ENCODE results near the gene C22orf23.
A peak's percentile ranks its signal among the peaks of the same experiment; 100 is the strongest.
"Not testable (repeated sequence)": the region's sequence is repeated elsewhere in the genome, so short reads cannot be mapped to it uniquely, and the experiment has no call there.

Gene C22orf23

DNA sequence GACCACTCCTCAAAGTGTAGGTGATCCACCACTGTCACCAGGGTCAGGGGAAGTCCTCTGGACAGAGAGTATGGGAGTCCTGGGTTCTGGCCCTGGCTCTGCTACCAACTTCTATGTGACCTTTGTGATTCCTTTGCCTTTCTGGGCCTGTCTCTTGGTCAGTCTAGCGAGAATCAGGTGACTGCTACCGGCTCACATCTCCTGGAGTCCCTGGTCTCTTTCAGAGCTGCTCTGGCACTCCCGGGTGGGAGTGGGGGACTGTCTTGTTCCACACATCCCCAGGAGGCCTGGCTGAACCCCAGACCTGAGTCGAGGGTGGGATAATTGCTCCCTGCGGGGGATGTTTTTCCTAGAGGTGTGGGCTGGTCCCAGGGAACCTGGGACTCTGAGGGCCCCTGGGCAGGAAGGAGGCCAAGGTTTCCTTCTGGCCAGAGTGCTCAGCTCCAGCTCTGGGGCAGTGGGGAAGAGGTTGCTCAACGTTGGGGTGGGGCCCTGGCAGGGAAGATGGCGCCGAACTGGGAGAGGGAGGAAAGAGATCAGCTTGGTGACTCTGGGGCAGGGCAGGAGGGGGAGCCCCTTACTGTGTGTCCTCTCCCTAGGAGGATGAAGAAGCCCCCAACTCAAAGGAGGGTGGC, 28.9 kb upstream of the C22orf23 start:
- DNase-seq (ENCODE audit: low spot score), result no peak

DNA sequence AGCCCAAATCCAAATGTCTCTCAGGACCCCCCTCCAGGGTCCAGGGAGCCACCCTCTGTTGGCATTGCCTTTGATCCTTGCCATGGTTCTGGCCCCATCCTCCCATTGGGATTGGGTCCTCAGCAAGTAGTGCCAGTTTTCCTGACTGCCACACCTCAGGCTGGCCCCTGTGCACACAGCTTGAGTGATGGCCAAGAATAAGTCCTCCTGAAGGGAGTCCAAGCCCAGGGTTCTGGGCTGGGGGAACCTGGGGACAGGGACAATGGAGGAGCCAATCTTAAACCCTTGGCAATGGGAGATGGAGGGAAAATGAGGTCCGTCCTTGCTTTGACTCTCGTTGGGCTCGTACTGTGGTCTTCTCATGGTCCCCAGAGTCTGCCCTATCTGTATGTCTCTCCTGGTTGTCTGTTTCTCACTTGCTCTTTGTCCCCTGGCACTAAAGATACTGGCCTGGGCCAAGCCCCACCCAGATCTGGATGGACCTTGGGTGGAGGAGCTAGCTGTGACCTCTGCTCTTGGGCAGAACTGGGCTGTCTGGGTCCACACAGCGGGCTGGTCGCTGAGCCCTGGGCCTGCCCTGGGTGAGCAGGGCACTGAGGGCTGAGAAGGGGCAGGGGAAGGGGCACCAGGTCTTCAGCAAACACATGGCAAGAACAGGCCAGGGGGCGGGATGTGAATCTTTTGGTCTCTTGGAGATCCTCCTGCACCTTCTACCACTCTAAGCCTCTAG, 28.0 kb upstream of the C22orf23 start:
- no peak for DNase-seq (ENCODE audit: low spot score)

DNA sequence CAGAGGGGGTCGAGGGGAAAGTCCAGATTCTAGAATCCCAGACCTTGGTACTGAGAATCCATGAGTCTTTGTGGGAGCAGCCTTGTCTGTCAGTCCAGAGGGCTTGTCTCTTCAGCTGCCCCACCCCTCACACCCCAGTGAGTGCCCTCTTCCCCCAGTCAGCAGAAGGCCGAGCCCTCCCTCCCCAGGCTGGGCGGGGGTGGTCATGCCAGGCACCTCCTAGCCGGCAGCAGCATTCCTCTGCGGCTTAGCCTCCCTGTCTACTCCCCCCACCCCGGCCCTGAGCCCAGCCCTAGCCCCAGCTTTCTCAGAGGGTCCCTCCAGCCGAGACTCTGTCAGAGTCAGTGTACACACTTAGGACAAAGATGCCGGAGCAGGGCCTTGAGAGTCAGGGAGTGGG, 26.4 kb upstream of the C22orf23 start:
- peak; percentile 68 for DNase-seq (ENCODE audit: low spot score)

DNA sequence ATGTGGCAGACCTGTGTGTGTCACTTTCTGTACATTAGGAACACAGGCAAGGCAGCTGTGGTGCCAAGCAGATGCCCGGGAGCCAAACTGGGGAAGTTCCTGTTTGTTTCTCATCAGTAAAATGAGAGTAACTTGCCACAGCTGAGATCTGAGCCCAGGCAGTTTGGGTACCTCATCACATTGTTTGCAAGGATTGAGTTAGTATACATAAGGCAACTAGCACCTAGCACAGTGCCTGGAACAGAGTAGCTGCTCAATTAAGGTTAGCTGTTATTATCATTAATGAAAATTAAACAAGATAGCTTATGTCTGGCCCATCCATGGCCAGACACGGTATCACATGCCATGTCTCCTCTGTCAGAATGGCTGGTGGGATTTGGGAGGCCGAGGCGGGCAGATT, 23.1 kb upstream of the C22orf23 start:
- DNase-seq (ENCODE audit: low spot score), result no peak

DNA sequence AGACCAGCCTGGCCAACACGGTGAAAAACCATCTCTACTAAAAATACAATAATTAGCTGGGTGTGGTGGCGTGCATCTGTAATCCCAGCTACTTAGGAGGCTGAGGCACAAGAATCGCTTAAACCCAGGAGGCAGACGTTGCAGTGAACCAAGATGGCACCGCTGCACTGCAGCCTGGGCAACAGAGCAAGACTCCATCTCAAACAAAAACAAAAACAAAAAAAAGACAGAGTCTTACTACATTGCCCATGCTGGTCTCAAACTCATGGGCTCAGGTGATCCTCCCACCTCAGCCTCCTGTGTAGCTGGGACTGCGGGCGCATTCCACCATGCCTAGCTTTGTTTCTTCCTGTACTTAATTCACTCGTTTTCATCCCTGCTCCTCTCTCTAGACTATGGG, 22.6 kb upstream of the C22orf23 start:
- not testable (repeated sequence) for DNase-seq (ENCODE audit: low spot score)

DNA sequence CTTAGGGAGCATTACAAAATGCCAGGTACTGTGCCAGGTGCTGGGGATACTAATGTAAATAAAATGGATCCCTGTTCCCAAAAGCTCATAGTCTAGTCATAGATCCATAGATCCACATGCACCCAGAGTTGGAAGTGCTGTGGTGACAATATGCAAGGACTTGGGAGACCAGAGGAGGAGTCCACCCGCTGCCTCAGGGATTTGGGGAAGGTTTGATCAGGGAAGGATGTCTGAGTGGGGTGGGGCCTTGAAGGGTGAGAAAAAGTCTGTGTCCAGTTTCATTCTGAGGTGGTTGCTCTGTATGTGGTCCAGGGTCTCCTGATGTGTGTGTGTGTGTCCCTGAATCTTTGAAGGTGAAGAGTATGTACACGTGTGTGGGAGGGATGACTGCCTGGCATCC, 21.8 kb upstream of the C22orf23 start:
- DNase-seq (ENCODE audit: low spot score), result no peak

DNA sequence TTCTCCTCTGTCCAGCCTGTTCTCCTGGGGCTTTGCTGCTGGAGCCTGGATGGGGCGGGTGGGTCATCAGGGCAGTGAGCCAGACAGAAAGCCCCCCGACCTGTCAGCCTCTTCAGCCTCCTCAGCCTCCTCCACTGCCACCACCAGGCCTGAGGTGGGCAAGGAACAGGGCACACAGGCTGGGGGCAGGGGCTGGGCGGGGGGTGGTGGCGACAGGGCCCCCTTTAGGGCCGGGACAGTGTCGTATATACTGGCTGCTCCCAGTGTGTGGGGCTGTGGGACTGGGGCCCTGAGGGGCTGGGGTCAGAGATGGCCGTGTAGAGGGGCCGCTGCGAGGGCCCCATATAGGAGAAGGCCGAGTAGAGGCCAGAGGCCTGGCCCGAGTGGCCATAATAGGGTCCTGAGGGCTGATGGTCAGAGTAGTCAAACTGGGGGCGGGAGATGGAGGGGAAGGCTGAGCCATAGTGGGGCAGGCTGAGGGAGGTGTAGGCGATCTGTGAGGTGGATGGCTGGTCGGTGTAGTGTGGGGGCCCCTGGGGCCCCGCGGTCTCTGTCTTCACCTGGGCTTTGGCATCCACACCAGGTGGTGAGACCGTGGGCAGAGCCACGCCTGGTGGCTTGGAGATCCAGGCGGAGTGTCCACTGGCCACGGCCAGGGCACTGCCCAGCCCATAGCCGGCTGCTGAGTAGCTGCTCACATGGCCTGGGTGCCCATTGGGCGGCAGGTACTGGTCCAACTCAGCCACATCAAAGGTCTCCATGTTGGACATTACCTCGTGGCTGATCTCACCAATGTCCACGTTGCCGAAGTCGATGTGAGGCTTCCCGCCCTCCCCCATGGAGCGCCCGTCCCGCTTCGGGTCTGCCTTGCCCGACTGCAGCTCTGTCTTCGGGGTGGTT, 20.1 kb upstream of the C22orf23 start:
- no peak for DNase-seq (ENCODE audit: low spot score)

DNA sequence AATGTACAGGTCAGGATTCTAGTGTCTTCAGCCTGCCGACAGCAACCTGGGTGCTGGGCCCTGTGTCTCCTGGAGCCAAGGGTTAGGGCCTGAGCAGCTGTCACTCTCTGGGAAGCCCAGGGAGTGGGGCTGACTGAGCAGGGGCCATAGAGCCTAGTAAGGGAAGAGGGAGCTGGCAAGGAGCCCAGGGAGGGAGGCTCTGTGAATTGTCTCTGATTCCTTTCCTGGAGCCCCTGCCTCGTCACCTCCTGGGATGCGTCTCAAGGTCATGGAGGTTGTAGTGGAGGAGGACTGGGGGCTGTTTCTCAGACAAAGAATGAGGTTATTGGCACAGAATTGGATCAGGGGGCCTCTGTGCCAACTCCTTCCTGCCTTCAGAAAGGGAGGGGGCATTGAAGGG, 19.1 kb upstream of the C22orf23 start:
- DNase-seq (ENCODE audit: low spot score), result no peak

DNA sequence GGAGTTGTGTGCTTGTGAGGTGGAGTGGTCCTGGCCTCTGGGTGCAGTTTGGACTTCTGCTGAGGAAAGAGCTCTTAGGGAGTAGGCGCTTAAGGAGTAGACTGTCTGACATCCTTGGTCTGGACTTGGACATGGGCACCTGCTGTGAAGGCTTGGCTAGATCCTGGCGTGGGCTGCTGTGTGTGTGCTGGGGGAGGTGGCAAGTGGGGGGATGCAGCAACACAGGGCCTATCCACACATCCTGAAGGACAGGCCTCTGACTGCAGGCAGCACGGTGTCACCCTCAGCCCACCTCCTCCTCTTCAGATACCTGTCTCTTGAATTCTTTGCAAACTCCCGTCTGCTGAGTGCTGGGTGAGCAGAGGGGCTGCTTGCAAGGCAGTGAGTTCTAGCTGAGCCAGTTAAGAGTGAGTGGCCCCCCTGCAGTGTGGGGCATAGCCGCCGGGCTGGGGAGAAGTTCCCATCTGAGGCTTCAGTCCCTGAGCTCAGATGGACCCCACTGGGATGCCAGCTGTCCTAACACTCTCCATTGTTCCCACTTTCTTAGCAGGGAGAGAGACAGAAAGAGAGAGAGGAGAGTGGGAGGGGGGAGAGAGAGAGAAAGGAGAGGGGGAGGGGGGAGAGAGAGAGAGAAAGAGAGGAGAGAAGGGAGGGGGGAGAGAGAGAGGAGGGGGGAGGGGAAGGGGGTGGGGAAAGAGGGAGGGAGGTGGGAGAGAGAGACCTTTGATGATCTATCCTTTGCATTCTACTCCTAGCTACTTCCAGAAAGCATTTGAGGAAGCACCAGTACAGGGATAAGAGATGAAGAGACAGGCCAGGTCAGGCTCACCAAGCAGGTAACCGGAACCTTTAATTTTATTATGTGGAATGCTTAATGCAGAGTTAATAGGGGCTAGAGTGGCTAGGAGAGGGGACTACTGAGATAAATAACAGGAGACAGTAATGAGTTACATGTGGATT, 18.4 kb upstream of the C22orf23 start:
- DNase-seq (ENCODE audit: low spot score), result no peak

DNA sequence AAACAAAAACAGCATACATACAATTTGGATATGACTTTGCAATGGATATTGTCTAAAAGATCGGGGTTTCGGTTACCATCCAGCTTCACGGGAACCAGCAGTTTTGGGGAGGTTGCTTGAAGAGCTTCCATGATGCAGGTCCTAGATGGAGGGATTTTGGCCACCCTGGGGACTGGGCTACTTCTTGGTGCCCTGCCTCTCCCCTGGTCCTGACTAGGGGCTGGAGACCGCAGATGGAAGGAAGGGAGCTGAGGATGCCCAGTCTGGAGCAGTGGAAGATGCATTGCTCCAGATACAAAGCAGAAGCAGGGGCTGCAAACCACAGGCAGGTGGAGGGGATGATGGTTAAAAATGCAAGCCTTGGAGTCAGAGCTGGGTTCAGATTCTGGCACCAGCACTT, 17.5 kb upstream of the C22orf23 start:
- no peak for DNase-seq (ENCODE audit: low spot score)

DNA sequence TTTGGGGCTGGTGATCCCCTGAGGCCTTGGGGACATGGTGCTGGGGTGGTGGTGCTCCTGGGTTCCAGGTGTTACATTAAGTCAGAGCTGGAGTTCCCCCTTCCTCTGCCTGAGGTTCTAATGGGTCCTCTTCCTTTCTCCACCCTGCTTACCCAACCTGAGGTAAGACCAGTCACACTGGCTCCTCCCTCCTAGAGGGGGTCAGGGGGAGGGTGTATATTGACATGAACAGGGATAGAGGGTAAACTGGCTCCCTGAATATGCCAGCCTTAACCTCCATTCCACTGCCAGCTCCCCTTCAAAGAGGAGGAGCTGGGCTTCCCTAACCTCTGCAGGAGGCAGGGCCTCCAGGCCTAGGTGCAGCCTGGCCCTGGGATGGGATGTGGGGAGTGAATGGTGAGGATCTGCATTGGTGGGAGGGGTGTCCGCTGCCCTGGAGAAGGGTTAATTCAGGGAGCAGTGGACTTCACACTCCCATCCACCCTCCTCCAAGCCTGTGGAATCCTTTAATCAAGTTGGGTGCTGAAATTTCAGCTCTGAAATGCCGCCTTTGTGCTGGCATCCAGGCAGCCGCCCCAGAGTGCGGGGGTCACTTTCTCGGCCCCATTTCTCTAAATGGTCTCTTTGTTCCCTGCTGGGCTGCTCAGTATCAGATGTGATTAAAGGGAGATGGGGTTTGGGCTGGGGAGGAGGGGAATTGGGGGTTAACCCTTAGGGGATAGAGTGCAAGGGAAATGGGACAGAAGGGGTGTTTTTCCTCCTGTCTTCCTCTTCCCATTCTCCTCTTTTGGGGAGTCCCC, 15.3 kb upstream of the C22orf23 start:
- no peak for DNase-seq (ENCODE audit: low spot score)

DNA sequence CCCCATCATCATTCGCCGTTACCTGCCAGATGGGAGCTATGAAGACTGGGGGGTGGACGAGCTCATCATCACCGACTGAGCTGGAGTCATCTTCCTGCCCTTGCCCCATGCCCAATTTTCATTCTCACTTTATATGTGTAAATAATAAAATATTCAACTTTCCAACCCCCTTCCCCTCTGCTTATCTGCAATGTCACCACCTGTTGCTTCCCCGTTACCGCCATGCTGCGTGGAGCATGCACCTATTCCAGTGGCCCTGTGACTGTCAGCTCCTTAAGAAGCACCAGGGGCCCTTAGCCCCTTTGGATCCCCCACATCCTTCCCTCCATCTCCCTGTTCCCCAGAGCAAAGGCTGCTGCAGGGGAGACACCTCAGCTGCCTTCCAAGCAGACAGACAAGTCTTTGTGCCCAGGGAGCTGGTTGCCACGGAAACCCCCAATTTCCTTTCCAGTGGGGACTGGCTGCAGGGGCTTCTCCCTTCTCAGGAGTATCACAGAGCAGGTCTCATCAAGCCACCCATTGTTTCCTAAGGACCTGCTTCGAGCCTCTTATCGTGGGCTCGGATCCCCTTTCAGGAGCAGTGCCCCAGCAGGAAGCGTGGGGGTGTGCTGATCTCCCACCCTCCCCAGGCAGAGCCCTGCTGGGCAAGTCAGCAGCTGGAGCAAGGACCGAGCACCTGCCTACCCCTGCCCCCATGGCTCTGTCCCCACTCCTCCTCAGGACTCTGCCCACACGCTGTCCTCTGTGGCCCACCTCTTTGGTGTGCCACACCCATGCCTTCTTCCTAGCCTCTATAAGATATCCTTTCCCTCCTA, 14.4 kb upstream of the C22orf23 start:
- DNase-seq (ENCODE audit: low spot score), result peak; percentile 63

DNA sequence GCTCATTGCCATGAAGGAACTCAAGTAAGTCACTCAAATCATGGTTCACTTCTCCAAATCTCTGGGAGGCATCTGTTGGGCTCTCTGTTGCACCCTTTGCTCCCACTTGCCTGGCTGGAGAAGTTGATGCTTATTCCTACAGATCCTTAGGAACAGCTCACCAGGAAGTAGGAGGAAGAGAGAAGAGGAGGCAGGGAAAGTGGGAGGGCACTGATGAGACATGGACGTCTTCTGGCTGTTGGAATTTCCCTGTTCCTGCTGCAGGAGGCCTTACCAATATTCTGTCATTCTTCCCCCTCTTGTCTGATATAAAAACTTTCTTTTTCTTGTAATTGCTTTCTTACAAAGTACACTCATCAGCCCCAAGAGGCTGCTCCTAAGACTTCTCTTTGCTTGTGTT, 13.7 kb upstream of the C22orf23 start:
- no peak for DNase-seq (ENCODE audit: low spot score)

DNA sequence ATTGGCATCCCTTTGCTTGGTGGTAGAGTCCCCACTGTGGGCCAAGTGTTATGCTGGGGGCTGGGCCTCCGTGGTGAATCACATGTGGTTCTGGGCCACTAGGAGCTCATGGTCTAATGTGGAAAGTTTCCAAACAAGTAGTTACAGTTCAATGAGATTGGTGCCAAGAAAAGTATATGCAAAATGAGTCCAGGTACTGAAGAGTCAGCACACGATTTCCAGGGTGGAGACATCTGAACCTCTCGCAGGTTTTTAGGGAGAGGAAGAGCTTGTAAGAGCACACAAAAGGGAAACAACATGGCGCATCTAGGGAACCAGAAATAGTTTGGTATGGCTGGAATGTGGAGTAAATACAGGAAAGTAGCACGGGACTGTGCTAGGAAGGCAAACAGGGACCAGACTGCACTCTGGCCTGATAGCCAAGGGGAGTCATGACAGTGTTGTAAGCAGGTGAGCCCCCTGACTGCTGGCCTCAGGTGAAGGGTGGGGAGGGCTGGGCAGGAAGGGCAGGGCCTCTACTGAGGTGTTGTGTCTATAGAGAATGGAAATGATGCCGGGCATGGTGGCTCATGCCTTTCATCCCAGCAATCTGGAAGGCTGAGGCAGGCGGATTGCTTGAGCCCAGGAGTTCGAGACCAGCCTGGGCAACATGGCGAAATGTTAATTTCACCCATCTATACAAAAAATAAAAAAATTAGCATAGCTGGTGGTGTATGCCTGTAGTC, 12.7 kb upstream of the C22orf23 start:
- DNase-seq (ENCODE audit: low spot score), result no peak

DNA sequence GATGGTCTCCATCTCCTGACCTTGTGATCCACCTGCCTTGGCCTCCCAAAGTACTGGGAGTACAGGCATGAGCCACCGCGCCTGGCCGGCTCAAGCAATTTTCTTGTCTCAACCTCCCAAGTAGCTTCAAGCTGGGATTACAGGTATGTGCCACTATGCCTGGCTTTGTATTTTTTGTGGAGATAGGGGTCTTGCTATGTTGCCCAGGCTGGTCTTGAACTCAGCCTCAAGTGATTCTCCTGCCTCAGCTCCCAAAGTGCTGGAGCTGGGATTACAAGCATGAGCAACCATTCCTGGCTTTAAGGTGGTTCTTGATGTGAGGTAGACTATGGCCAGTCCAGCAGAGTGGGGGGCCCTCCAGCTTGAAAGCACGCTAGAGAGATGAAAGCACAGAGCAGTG, 7.7 kb upstream of the C22orf23 start:
- no peak for DNase-seq (ENCODE audit: low spot score)

DNA sequence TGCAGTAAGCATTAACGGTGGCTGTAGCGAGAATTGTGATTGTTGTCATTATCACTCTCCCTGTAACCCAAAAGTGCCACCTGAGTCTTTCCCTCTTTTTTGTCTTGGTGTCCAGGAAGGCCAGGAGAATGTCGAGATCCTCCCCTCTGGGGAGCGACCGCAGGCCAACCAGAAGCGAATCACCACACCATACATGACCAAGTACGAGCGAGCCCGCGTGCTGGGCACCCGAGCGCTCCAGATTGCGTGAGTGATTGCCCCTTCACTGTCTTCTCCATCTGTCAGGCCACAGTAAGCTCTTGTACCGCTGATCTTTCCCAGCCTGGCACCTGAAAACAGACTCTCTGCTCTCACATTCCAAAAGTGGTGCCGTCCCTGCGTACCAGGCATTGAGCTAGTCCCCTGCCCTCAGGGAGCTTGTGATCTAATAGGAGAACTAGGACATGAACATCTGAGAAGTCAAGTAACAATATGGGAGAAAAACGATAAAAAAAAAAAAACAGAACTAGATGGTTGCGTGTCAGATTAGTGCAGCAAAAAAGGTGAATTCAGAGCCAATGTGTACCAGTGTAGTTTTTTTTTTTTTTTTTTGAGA, 5.9 kb upstream of the C22orf23 start:
- no peak for DNase-seq (ENCODE audit: low spot score)

DNA sequence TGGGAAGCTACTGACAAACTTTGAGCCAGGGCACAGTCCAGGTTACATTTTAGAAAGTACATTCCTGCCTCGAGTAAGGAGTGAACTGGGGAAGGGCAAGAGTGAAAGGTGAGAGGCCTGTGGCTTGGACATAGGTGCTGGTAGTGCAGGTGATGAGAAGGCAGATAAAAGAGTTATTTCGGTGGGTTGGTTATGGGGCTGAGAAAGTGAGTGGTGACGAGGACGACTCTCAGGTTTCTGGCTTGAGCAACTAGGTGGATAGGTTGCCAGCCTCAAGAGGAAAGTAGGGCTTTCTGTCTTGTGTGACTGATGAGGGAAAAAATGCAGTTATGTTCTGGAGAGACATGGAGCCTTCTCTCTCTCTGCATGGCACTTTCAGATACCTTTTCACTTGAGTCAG, 3.8 kb upstream of the C22orf23 start:
- DNase-seq (ENCODE audit: low spot score), result no peak

DNA sequence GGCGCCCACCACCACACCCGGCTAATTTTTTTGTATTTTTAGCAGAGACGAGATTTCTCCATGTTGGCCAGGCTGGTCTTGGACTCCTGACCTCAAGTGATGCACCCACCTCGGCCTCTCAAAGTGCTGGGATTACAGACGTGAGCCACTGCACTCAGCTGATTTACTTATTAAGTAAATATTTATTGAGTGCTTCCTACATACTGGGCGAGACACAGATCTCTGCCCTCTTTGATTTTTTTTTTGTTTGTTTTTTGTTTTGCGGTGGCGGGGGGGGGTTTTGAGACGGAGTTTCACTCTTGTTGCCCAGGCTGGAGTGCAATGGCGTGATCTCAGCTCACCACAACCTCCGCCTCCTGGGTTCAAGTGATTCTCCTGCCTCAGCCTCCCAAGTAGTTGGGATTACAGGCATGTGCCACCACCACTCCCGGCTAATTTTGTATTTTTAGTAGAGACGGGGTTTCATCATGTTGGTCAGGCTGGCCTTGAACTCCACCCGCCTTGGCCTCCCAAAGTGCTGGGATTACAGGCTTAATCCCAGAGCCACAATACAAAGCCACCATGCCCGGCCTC, 2.5 kb upstream of the C22orf23 start:
- DNase-seq (ENCODE audit: low spot score), result not testable (repeated sequence)

DNA sequence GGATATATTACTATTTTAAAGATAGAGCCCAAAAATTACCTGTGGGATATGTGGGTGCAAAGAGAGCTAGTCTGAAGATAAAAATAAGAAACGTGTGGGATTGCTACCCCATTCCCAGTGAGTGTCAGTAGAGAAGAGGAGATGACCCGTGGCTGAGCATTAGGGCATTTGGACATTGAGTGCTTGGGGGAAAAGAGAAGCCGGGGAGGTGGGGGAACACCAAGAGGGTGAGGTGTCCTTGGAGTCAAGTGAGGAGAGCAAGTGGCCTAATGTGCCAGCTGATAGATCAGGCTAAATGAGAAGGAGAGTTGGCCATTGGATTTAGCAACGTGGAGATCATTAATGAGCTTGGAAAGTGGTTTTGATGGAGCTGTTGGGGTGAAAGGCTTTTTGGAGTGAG, 1.3 kb upstream of the C22orf23 start:
- no peak for DNase-seq (ENCODE audit: low spot score)
